Measurements from ENCODE around the gene TRIM28.
"Not testable (repeated sequence)": the region's sequence is repeated elsewhere in the genome, so short reads cannot be mapped to it uniquely, and the experiment has no call there.

TRIM28 gene

DNA sequence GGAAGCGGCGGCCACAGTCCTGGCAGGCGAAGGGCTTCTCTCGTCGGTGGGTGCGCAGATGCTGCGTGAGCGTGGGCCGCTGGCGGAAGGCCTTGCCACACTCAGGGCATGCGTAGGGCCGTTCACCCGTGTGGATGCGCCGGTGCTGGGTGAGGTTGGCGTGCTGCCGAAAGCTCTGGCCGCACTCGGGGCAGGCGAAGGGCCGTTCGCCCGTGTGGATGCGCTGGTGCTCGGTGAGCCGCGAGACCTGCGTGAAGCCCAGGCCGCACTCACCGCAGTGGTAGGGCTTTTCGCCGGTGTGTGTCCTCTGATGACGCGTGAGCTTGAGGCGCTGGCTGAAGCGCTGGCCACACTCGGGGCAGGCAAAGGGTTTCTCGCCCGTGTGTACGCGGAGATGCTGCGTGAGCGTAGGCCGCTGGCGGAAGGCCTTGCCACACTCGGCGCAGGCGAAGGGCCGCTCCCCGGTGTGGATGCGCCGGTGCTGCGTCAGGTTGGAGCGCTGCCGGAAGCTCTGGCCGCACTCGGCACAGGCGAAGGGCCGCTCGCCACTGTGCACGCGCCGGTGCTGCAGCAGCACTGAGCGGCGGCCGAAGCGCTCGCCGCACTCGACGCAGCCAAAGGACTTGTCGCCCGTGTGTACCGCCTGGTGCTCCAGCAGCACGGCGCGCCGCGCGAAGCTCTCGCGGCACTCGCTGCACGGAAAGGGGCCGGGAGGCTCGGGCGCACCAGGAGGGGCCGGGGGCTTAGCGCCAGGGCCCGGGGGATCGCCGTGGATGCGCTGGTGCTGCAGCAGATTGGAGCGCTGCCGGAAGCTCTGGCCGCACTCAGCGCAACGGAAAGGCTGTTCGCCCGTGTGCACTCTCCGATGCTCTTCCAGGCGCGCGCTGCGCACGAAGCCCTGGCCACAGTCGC lies 18.5 kb downstream of the TRIM28 start:
- DNase-seq = no peak

DNA sequence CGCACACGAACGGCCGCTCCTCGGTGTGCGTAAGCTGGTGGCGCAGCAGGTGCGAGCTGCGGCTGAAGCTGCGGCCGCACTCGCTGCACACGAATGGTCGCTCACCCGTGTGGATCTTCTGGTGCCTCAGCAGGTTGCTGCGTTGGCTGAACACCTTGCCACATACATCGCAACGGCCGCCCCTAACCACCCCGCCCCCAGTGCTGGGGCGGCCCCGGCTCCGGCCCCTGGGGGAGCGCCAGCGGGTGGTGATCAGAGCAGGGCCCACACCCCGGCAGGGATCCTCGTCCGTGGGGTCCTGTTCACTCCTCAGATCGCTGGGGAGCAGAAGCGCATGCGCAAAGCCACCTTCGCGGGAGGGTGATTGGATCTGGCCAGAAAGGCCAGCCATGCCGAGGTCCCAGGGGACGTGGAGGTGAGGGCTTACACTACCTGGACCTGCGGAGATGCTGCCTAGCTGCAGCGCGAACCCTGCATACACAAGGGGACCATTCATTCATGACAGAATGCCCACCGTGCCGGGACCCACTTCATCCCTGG lies 19.2 kb downstream of the TRIM28 start:
- DNase-seq = no peak

DNA sequence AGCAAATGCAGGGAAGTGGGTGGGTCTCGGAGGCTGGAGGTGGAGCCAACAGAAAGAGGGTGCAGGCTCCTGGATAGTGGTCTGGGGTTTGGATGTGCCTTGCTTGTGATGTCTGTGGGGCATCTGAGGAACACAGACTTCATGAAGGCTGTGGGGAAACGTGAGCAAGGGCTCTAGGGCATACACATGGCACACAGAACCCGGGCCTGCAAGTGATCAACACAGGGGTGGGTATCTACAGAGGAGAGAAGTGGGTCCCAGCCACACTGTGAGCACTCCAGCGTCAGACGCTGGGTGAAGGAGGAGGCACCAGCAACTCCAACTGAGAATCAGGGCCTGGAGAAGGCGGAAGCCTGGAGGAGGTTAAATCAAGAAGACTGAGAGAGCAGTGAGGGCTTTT lies 20.0 kb downstream of the TRIM28 start:
- DNase-seq = no peak

DNA sequence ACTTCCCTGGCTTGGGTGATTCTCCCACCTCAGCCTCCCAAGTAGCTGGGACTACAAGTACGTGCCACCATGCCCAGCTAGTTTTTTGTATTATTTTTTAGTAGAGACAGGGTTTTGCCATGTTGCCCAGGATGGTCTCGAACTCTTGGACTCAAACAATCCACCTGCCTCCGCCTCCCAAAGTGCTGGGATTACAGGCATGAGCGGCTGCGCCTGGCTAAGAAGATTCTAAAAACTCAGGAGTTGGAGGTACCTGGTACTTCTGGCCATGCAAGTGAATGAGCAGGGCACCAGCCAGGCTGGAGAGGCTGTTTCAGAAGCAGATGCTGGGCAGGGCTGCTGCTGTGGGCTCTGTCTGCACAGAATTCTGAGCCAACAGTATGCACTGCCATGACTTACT lies 23.1 kb downstream of the TRIM28 start:
- no peak for DNase-seq

DNA sequence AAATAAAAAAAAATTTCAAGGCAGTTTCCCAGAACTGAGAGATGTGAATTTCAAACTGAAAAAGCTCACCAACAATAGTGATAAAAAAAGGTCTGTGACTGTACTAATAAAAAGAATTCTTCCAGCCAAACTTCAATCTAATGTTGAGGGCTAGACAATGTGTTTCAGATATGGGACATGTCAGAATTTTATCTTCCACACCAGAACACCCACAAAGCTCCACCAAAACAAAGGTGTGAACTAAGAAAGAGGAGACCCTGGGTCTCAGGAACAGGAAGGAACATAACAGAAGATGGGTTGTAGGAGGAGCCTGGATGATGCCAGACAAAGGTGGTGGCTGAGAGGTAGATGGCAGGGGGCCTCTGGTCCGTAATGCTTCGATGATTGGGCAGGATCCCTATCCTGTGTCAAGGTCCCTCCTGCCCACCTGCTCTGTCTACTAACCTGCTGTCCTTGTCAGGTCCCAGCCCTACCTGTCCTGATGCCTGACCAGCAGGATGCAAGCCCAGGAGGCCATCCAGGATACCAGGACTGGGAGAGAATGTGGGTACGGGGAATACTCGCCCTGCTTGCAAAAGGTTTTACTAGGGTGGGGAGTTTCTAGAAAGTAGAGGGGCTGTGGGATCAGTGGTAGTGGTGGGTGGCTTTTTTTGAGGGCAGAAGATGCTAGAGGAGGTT lies 24.7 kb downstream of the TRIM28 start:
- no peak for DNase-seq

DNA sequence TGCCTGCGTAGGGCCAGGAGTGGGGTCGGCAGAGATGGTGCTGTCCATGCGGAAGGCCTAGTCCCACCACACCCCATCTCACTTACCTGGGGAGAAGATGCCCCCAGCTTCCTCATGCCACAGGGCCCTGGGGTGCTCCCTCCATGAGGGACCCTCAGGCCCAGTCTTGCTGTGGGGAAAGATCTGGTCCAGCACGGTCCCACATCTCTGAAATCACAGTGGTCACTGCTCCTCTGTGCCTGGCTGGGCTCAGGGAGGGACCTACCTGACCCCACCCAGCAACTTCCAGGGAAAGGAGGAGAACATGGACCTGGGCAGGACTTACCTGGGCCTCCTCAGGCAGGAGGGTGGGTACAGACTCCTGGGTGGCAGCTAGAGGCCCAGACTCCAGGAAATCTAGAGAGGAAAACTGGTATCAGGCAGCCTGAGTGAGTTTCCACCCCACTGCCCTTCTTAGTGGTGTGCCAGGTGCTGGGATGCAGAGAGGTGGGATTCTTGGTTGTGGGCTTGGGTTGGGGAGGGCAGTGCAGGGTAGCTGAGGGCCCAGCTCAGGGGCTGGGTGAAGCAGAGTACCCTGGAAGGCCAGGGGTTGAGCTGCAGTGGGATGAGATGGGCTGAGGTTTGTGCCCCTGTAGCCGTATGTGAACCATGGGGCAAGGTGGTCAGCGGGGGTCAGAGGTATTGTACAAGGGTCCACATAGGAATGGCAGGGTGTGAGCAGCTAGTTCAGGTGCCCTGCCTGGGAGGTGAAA lies 25.5 kb downstream of the TRIM28 start:
- no peak for DNase-seq

DNA sequence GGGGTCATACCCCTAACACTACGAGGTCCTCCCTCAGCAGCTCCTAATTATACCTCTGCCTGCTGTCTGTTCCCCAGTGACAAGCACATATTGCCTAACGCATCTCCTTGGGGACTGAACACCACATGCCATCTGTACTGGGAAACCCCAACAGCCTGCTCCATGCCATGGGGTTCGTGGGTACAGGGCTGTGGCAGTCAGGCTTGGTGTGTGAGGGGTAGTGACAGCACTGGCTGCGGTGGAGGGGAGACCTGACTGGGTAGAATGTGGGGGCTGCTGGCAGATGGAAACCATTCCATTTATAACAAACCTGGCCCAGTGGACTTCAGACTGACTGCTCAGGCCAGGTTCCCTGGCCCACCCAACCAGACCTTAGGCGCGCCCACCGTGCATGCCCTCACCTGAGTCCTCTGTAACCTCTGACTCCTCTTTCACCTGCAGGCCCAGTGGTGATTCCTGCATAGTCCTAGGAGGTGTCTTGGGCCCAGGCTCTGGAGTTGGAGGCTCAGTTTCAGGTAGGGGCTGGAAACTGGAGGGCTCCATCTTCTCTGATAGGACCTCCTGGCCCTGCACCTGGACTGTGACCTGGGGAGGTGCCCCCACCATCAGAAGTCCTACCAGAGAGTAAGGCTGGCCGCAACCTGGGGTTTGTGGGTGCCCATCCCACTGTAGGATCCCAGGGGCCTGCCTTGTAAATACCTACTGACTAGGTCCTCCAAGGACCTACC lies 26.2 kb downstream of the TRIM28 start:
- no peak for DNase-seq

DNA sequence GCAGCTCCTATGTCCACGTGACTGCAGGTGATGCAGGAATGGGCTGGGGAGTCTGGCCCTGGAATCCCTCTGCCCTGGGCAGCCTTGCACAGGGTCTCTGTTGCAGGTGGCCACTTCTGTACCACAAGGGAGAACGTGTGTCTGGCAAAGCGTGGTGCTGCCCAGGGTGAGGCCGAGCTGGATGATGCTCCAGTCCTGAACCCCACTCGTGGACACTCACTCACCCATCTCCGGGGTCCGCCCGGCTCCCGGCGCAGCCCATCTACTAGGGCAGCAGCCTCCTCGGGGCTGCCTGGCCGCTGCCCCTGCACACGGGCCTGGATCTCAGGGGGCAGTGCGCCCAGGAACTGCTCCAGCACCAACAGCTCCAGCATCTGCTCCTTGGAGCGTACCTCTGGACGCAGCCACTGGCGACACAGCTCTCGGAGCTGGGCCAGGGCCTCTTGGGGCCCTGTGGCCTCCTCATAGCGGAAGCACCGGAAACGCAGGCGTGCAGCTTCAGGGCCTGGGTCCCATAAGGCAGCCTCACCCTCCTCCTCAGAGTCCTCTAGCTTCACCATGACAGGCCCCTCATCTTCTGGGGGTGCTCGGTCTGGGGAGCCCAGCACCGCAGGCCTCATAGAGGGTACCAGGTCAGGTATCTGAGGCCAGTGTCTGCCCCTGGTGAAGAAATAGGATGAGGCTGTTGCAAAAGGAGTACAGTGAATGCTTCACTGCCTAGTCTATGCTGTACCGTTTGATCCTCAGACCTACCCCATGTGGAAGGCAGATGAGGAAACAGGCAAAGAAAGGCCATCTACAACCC lies 27.1 kb downstream of the TRIM28 start:
- DNase-seq = no peak

DNA sequence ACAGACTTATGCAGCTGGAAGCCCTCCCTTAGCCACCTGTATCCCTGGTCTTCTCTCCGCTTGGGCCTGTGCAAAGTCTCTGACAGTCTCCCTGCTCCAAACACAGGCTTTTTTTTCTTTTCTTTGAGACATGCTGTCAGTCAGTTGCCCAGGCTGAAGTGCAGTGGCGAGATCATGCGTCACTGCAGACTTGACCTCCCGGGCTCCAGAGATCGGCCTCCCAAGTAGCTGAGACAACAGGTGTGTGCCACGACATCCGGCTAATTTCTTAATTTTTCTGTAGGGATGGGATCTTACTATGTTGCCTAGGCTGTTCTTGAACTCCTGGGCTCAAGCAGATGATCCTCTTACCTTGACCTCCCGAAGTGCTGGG lies 27.7 kb downstream of the TRIM28 start:
- no peak for DNase-seq

DNA sequence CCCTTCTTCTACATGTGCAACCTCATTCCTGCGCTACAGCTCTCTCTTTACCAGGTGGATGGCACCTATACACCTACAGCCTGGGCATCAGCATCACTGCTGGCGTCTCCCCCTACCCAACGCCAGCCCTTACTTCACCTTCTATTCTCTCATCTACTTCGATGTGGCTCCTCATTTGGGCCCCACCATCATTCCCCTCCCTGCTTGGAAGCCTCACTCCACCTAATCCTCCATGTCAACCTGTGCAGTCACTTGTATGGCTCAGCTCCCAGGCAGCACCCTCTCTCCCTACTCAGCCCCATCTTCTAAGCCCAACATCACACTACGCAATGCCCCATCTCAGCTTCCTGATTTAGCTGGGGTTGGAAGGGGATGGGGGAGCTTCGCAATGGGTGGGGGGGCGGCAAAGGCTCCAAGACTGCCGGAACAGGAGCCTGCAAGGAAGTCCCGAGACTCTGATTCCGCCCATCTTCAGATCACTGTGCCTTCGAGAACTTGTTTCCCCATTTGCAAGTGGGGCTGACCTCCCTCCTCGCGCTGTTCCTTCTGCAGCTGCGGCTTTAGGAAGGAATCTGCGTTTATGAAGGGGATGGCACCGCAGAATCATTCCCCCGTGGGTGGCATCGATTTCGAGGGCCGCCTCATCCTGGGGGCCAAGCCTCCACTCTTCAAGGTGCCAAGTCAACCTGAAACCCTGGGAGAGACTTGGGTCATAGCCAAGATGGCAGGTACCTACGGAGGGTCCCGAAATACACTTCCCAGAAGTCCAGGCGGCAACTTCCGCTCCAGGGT lies 28.4 kb downstream of the TRIM28 start:
- no peak for DNase-seq

DNA sequence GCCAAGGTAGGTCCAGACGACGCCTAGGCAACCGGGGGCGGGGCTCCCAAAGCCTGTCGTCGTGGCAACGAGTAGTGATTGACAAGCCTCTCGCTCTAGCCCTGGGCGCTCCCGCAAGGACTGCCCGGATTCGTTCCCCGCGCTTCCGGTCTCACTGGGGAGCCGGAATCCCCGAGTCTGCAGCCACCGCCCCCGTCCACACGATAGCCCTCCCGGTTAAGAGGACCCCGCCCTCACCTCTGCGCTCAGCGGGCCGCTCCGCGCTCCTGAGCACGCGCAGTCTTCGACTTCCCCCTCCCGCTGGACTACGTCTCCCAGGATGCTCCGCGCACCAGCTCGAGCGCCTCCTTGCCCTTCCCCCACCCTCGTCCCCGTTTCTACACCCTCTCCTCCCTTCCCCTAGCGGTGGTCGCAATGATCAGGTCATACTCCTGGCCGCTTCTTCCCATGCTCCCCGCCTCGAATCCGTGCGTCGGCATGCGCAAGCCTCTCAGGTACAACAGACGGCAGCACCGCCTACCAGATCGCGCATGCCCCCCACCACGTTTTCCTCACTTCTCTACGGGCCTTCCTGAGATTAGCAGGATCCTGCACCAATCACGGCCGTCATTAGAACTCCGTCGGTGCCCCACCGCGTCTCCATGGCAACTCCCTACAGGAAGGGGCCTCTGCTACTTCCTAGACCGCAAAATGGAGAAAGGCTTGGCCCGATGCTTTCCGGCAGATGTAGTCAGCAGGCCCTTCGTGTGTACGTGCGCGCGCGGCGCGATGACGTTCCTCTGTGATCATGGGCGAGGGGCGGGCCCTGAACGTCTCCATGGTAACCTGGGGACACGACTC lies 29.2 kb downstream of the TRIM28 start, which contains the start of gene MZF1:
Gene MZF1 (minus strand): TSS at position 518 of the 840 bp plus-strand sequence. CDS start 1,946 bp downstream, outside the sequence.
- DNase-seq = no peak

DNA sequence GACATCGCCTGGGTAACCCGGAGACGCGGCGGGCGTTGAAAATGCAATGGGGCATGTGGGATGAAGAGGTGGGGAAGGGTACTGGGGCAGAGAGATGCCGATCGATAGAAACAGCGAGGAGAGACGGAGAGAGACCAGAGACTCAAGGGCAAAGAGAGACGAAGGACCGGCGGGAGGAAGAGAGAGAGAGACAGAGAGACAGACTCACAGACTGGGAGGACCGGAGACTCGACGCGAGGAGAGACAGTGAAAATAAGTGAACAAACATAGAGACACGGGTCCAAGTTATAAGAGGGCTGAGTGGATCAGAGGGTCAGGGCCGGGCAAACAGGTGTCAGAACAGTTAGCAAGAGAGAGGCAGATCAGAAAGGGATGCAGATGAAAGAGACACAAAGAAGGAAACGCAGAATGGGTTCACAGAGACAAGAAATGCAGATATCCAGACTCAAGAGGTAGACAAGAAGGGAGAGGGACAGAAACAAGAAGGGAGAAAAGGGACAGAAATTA lies 29.8 kb downstream of the TRIM28 start:
- DNase-seq = no peak

DNA sequence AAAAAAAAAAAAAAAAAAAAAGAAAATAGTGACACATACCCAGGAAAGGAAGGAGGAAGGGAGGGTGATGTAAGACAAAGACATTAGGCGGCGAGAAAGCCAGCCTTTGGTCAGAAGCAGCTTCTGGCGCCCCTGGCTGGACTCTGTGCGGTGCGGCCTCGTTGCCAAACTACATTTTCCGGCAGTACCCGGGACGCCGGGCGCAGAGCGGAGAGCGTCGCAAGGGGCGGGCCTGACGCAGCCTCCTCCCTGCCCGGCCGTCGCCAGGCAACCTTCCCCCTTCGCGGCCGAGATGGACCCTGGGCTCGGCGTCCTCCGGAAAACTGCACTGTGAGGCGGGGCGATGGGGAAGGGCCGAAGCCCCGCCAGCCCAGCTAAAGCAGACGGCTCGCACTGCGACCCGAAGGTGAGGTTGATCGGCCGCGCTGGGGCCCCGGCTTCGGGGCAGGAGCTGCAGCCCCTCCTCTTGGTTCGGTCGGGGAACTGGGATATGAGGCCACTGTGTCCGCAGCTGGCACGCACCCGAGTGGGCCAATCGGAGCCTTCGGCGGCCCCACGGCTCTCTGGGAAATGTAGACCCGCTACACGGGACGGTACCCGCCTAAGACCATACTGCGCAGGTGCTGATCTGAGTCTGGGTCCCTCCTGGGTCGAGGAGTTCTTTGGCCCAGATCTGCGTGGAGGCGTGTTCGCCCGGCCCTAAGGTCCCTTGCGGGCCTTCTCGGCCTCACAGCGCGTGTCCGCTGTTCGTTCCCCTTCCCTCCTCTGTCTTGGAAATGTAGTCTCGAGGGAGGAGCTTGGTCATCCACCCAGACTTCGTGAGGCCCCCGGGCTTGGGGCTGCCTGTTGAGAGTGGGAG lies 31.5 kb downstream of the TRIM28 start:
- DNase-seq = no peak

DNA sequence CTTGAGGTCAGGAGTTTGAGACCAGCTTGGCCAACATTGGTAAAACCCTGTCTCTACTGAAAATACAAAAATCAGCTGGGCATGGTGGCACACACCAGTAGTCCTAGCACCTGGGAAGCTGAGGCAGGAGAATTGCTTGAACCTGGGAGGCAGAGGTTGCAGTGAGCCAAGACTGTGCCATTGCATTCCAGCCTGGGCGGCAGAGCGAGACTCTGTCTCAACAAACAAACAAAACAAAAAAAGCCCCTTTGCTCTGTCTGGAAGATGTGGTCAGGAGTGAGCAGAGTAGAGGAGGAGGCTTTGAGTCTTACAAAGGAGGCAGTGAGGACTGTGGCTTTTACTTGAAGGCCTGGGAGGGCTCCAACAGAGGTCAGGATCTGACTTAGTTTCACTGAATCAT lies 33.7 kb downstream of the TRIM28 start:
- not testable (repeated sequence) for DNase-seq

DNA sequence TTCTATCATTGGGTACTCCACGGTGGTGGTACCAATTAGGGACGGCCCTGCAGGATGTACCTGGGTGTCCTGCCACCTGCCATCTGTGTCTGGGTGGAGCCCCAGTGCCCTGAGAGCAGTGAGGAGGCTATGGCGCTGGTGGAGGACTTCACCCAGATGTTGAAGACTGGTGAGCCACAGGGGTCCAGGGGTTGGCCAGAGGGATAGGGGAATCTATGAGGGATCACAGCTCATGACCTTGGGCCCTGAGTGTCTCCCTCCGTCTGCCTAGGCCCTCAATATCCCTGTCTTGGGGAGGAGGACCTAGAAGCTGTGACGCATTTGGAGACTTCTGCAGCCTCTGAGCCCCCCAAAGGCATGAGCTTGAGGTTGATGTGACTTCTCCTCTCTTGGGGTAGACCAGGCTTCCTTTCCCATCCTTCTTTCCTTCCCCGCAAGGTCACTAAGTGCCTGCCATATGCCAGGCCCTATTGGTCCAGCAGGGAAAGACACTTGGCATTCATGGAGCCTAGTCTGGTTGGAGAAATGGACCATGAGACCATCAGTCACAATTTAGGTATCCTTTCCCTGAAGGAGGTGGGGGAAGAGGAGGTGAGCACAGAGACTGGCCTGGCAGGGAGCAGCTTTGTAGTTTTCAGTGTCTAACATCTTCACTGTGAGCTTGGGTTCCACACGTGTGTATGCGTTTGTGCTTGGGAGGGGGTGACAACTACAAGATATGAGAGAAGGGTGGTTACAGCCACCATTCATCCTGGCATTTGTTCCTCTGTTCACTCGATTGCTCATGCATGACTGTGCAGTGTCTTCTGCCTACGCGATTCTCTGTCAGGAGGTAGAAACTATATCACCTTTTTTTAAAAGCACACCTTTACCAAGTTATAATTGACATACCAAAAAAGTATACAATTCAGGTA lies 34.4 kb downstream of the TRIM28 start:
- no peak for DNase-seq

DNA sequence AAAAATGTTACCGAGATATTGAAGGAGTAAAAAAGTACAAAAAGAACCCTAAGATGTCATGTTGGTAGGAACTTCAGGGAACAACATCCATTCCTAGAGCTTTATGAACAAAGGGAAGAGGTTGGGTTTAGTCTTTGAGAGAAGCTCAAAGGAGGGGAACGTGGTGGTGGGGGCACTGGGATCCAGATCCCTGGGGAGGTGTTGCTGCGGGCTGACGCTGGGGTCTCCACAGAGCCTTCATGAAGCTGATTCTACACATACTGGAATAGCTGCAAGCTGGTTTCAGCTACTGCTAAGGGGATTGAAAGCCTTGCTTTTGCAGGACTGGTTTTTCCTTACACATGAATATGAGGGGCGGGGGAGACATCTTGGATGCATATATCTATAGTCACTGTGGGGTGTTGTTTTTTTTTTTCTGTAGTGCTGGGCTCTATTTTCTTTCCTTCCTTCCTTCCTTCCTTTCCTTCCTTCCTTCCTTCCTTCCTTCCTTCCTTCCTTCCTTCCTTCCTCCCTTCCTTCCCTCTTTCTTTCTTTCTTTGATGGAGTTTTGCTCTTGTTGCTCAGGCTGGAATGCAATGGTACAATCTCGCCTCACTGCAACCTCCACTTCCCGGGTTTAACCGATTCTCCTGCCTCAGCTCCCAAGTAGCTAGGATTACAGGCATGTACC lies 35.7 kb downstream of the TRIM28 start:
- no peak for DNase-seq

Measured in NCI-H2029 treated with DMSO at 0.1 percent for 48 hours (cell line).